Ishikawa (cell line): ENCODE measurements around the gene SLC13A4.

ENCODE experiments used
- CEBPB ChIP-seq: IDR thresholded peaks from 2 replicates; pipeline ENCODE4 v1.6.1; 2012
- CREB1 ChIP-seq: IDR thresholded peaks from 2 replicates; pipeline ENCODE4 v1.6.1; 2012; ENCODE audit warnings: low read depth
- EGR1 ChIP-seq: IDR thresholded peaks from 2 replicates; pipeline ENCODE4 v1.6.1; 2012
- EP300 ChIP-seq: IDR thresholded peaks from 2 replicates; pipeline ENCODE4 v1.6.1; 2012; ENCODE audit warnings: borderline replicate concordance
- FOXM1 ChIP-seq: IDR thresholded peaks from 2 replicates; pipeline ENCODE4 v1.6.1; 2012; ENCODE audit warnings: low read depth, borderline replicate concordance
- MAX ChIP-seq: IDR thresholded peaks from 2 replicates; pipeline ENCODE4 v1.6.1; 2012
- NFIC ChIP-seq: IDR thresholded peaks from 2 replicates; pipeline ENCODE4 v1.6.1; 2012
- RAD21 ChIP-seq: IDR thresholded peaks from 2 replicates; pipeline ENCODE4 v1.6.1; 2012; ENCODE audit warnings: low read depth
- TAF1 ChIP-seq: IDR thresholded peaks from 2 replicates; pipeline ENCODE4 v1.6.1; 2012; ENCODE audit warnings: low read depth, mild to moderate bottlenecking
- TCF12 ChIP-seq: IDR thresholded peaks from 2 replicates; pipeline ENCODE4 v1.6.1; 2012; ENCODE audit warnings: low read depth
- TEAD4 ChIP-seq: IDR thresholded peaks from 2 replicates; pipeline ENCODE4 v1.6.1; 2012
- USF1 ChIP-seq: IDR thresholded peaks from 2 replicates; pipeline ENCODE4 v1.6.1; 2012
- YY1 ChIP-seq: IDR thresholded peaks from 2 replicates; pipeline ENCODE4 v1.6.1; 2012; ENCODE audit warnings: low read depth
- ZBTB7A ChIP-seq: IDR thresholded peaks from 2 replicates; pipeline ENCODE4 v1.6.1; 2012; ENCODE audit warnings: low read depth
- TF ChIP-seq, protein P1 (sequence below): IDR thresholded peaks from 2 replicates; pipeline ENCODE4 v1.6.1; 2012; ENCODE audit warnings: low read depth, mild to moderate bottlenecking

Gene SLC13A4

DNA sequence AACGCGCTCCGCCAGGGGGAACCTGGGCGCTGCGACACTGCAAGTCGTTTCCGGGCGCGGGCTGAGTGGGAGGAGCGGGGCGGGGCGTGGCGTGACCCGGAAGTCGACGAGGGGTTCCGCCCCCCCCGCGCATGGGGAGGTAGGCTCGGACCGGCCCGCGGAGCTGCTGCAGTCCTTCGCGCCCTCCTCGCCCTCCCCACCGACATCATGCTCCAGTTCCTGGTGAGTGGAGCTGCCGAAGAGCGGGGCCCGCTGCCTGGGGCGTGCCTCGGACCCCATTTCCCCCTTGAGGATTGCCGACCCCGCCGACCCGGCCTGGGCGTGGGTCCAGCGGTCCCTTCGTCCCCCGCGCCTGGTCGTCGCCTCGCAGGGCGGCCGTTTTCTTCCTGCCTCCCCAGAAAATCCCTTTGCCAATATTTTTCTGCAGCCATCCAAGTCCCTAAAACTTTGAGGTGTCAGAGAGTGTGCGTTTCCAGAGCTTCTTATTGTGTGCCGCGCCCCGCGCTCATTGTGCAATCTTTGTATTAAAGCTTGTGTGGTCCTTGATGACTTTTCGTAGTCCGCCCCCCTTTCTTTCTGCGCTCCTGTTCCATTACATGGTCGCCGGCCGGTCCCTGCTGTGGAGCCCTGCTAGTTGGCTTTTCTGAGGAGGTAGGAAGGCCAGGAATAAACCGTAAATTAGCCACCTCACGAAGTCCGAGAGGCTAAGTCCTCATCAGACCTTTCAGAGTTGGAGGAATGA is 65.4 kb downstream of the SLC13A4 start, which contains the start of gene STMP1:
TSS of gene STMP1 (plus strand) at position 142 of the 742 bp plus-strand sequence.
- TF ChIP-seq YY1 (peak; percentile 33; the same call in 1 of the 2 replicates), ZBTB7A (peak; percentile 65; the same call in 1 of the 2 replicates), RAD21 (peak; percentile 51), TAF1 (peak; percentile 92), MAX (peak; percentile 95), TEAD4 (no peak), NFIC (no peak; the same call in 1 of the 2 replicates), CEBPB (peak; percentile 91), EP300 (0 out of 2 replicates have a peak, but pooled peaks have one; percentile 28), EGR1 (peak; percentile 81), CREB1 (no peak), TCF12 (peak; percentile 67; the same call in 1 of the 2 replicates), FOXM1 (no peak), USF1 (peak; percentile 45; the same call in 1 of the 2 replicates)
- TF ChIP-seq, protein P1, sequence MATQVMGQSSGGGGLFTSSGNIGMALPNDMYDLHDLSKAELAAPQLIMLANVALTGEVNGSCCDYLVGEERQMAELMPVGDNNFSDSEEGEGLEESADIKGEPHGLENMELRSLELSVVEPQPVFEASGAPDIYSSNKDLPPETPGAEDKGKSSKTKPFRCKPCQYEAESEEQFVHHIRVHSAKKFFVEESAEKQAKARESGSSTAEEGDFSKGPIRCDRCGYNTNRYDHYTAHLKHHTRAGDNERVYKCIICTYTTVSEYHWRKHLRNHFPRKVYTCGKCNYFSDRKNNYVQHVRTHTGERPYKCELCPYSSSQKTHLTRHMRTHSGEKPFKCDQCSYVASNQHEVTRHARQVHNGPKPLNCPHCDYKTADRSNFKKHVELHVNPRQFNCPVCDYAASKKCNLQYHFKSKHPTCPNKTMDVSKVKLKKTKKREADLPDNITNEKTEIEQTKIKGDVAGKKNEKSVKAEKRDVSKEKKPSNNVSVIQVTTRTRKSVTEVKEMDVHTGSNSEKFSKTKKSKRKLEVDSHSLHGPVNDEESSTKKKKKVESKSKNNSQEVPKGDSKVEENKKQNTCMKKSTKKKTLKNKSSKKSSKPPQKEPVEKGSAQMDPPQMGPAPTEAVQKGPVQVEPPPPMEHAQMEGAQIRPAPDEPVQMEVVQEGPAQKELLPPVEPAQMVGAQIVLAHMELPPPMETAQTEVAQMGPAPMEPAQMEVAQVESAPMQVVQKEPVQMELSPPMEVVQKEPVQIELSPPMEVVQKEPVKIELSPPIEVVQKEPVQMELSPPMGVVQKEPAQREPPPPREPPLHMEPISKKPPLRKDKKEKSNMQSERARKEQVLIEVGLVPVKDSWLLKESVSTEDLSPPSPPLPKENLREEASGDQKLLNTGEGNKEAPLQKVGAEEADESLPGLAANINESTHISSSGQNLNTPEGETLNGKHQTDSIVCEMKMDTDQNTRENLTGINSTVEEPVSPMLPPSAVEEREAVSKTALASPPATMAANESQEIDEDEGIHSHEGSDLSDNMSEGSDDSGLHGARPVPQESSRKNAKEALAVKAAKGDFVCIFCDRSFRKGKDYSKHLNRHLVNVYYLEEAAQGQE: no peak

GRCh38 chr7:135662123-135662372 is 65.9 kb downstream of the SLC13A4 start:
- no peak for TF ChIP-seq TCF12
- TF ChIP-seq ZBTB7A: no peak
- TF ChIP-seq TAF1: no peak
- no peak for TF ChIP-seq EGR1
- TF ChIP-seq YY1: no peak
- no peak for TF ChIP-seq USF1
- no peak for TF ChIP-seq EP300
- no peak for TF ChIP-seq NFIC
- no peak for TF ChIP-seq TEAD4
- TF ChIP-seq CREB1: no peak

GRCh38 chr7:135661311-135662122 is 66.5 kb downstream of the SLC13A4 start:
- TF ChIP-seq USF1 (no peak), CEBPB (peak; percentile 86), MAX (no peak)

GRCh38 chr7:135659159-135659846 is 68.7 kb downstream of the SLC13A4 start:
- TF ChIP-seq TEAD4: no peak
- no peak for TF ChIP-seq EP300
- TF ChIP-seq ZBTB7A: no peak
- TF ChIP-seq NFIC: no peak
- TF ChIP-seq, protein P1: no peak
- no peak for TF ChIP-seq TAF1
- TF ChIP-seq YY1: no peak
- no peak for TF ChIP-seq FOXM1
- no peak for TF ChIP-seq CEBPB
- TF ChIP-seq USF1: no peak
- TF ChIP-seq MAX: no peak
- no peak for TF ChIP-seq CREB1
- no peak for TF ChIP-seq TCF12
- TF ChIP-seq RAD21: no peak
- no peak for TF ChIP-seq EGR1
